ENCODE measurements around the gene TEX13C.

Gene TEX13C

GRCh38 chrX:125340490-125340889 is 20.8 kb downstream of the TEX13C start:
- no peak for TF ChIP-seq SPI1 (IDR thresholded peaks at IDR 0.05; ENCODE audit: borderline replicate concordance, low read depth)
- no peak for DNase-seq (ENCODE audit: low read depth in 1 of 2, low spot score in 1 of 2)
- Histone ChIP-seq H3K27me3 (ENCODE audit: insufficient read depth, poor library complexity, severe bottlenecking) (no peaks in the 10 kb centered on the region), H3K27ac (replicated peaks) (no peak overlapping the region), H3K4me3 (replicated peaks; ENCODE audit: insufficient read depth, low read length) (no peak overlapping the region)

GRCh38 chrX:125374169-125374568 is 54.5 kb downstream of the TEX13C start:
- Histone ChIP-seq H3K27me3 (ENCODE audit: insufficient read depth, poor library complexity, severe bottlenecking) (no peaks in the 10 kb centered on the region), H3K4me3 (replicated peaks; ENCODE audit: insufficient read depth, low read length) (no peak overlapping the region), H3K27ac (replicated peaks) (no peak overlapping the region)
- TF ChIP-seq GABPA (IDR thresholded peaks at IDR 0.05; ENCODE audit: low read depth) (no peak), CTCF (IDR thresholded peaks at IDR 0.05; ENCODE audit: insufficient read depth, low read length) (no peak), POLR2AphosphoS5 (IDR thresholded peaks at IDR 0.05; ENCODE audit: low read depth) (no peak), SPI1 (IDR thresholded peaks at IDR 0.05; ENCODE audit: borderline replicate concordance, low read depth) (no peak), REST (IDR thresholded peaks at IDR 0.05; ENCODE audit: insufficient replicate concordance, low read depth) (no peak)
- no peak for DNase-seq (ENCODE audit: low read depth in 1 of 2, low spot score in 1 of 2)

Data from HL-60 (cell line).